ENCODE results near the gene NDUFA11.
A peak's percentile ranks its signal among the peaks of the same experiment; 100 is the strongest.

NDUFA11 gene

DNA sequence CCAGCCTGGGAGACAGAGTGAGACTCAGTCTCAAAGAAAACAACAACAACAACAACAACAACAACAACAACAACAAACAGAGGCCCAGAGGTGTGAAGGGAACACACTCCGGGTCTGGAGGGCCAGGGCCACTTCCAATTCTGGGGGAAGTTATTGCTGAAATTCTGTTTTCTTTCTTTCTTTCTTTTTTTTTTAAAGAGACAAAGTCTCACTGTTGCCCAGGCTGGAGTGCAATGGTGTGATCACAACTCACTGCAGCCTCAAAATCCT lies 7.0 kb upstream of the NDUFA11 start:
- CTCF ChIA-PET: interaction anchor here (0.6 to 0.9 kb wide), 2 partner anchors 107 to 122 kb away, joined by 3 read pairs; no protein-coding TSS in a partner anchor
- H3K36me3 ChIP-seq (ENCODE audit: control insufficient read depth in 2 of 2, insufficient read depth in 1 of 2, low read length in 2 of 2): peaks cover 0 to 32% of the 10 kb centered on the region in 2 experiments; a peak in 2 of 3 replicates
- POLR2A ChIA-PET: no interaction called here

DNA sequence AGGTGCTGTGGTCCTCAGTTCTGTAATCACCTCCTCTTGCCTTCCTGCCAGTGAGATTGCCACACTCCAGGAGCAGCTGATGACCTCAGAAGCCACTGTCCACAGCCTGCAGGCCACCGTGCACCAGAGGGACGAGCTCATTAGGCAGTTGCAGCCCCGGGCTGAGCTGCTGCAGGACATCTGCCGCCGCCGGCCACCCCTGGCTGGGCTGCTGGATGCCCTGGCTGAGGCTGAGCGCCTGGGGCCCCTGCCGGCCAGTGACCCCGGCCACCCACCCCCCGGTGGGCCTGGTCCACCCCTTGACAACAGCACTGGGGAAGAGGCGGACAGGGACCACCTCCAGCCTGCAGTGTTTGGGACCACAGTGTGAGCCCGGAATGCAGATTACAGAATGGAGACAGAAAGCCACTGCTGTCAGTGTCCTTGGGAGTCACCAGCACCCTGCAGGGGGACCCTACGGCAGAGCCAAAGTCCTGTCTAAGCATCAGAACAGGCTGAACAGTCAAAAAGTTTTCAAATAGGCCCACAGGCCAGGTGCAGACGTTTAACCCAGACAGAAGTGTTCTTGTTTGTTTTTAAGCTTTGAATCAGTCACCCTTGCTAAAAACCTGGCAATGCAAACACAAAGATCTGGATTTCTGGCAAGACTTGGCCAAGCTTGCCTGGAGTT lies 5.3 kb upstream of the NDUFA11 start:
- Histone ChIP-seq H3K9me3 (ENCODE audit: control insufficient read depth, insufficient read depth, low read depth, low read length) (no peaks in the 10 kb centered on the region), H3K4me3 (ENCODE audit: low read depth, low read length) (no peak overlapping the region), H3K4me1 (ENCODE audit: control insufficient read depth, insufficient read depth, low read length) (no peaks in the 10 kb centered on the region), H3K36me3 (ENCODE audit: control insufficient read depth in 2 of 2, insufficient read depth in 1 of 2, low read length in 2 of 2) (peaks cover 0 to 18% of the 10 kb centered on the region in 2 experiments; a peak in 2 of 3 replicates), H3K27ac (ENCODE audit: extremely low read depth, low read depth, low read length) (no peak overlapping the region)
- TF ChIP-seq MYNN (tag by site-specific recombination; IDR thresholded peaks at IDR 0.05; ENCODE audit: borderline replicate concordance): no peak
- no peak for TF ChIP-seq ZNF2 (tag by site-specific recombination; IDR thresholded peaks at IDR 0.05)
- peak; percentile 35; the same call in 1 of the 2 replicates for TF ChIP-seq ZNF600 (tag by site-specific recombination; IDR thresholded peaks at IDR 0.05)
- no peak for TF ChIP-seq ZNF157 (tag by site-specific recombination; IDR thresholded peaks at IDR 0.05)
- no peak for TF ChIP-seq ZNF155 (tag by site-specific recombination; IDR thresholded peaks at IDR 0.05)
- TF ChIP-seq ZIC2 (tag by site-specific recombination; IDR thresholded peaks at IDR 0.05): peak; percentile 74
- no peak for TF ChIP-seq ZNF747 (tag by site-specific recombination; IDR thresholded peaks at IDR 0.05)
- POLR2A ChIA-PET: interaction anchor here (0.6 kb wide), 1 partner anchor 20 kb away, joined by 3 read pairs; no protein-coding TSS in a partner anchor
- CTCF ChIA-PET: interaction anchor here (0.6 kb wide), 1 partner anchor 86 kb away, joined by 3 read pairs; no protein-coding TSS in a partner anchor

More for the DNA sequence above, 7.0 kb upstream of the NDUFA11 start:
- H3K4me3 ChIP-seq (ENCODE audit: low read depth, low read length): no peak overlapping the region
- H3K9me3 ChIP-seq (ENCODE audit: control insufficient read depth, insufficient read depth, low read depth, low read length): no peaks in the 10 kb centered on the region
- no peaks in the 10 kb centered on the region for H3K4me1 ChIP-seq (ENCODE audit: control insufficient read depth, insufficient read depth, low read length)
- H3K27ac ChIP-seq (ENCODE audit: extremely low read depth, low read depth, low read length): no peak overlapping the region
- TF ChIP-seq, protein P1, sequence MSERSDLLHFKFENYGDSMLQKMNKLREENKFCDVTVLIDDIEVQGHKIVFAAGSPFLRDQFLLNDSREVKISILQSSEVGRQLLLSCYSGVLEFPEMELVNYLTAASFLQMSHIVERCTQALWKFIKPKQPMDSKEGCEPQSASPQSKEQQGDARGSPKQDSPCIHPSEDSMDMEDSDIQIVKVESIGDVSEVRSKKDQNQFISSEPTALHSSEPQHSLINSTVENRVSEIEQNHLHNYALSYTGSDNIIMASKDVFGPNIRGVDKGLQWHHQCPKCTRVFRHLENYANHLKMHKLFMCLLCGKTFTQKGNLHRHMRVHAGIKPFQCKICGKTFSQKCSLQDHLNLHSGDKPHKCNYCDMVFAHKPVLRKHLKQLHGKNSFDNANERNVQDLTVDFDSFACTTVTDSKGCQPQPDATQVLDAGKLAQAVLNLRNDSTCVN (tag by site-specific recombination; optimal IDR thresholded peaks at IDR 0.05): no peak

DNA sequence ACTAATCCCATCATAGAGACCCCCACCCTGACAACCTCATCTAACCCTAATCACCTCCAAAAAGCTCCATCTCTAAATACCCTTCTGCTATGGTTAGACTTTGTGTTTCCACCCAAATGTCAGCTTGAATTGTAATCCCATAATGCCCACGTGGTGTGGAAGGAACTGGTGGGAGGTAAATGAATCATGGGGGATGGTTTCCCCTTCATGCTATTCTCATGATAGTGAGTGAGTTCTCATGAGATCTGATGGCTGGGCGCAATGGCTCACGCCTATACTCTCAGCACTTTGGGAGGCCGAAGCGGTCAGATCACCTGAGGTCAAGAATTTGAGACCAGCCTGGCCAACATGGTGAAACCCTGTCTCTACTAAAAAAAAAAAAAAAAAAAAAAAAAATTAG lies 3.7 kb upstream of the NDUFA11 start:
- Histone ChIP-seq H3K4me1 (ENCODE audit: control insufficient read depth, insufficient read depth, low read length) (no peaks in the 10 kb centered on the region), H3K9me3 (ENCODE audit: control insufficient read depth, insufficient read depth, low read depth, low read length) (no peaks in the 10 kb centered on the region), H3K4me3 (ENCODE audit: low read depth, low read length) (no peak overlapping the region), H3K36me3 (ENCODE audit: control insufficient read depth in 2 of 2, insufficient read depth in 1 of 2, low read length in 2 of 2) (peaks cover 0 to 12% of the 10 kb centered on the region in 2 experiments; a peak in 2 of 3 replicates), H3K27ac (ENCODE audit: extremely low read depth, low read depth, low read length) (no peak overlapping the region)
- ChIA-PET CTCF (interaction anchor here (0.7 to 1.4 kb wide), 2 partner anchors 14 to 46 kb away, joined by 3 to 4 read pairs; no protein-coding TSS in a partner anchor), POLR2A (no interaction called here)
- TF ChIP-seq, protein P2, sequence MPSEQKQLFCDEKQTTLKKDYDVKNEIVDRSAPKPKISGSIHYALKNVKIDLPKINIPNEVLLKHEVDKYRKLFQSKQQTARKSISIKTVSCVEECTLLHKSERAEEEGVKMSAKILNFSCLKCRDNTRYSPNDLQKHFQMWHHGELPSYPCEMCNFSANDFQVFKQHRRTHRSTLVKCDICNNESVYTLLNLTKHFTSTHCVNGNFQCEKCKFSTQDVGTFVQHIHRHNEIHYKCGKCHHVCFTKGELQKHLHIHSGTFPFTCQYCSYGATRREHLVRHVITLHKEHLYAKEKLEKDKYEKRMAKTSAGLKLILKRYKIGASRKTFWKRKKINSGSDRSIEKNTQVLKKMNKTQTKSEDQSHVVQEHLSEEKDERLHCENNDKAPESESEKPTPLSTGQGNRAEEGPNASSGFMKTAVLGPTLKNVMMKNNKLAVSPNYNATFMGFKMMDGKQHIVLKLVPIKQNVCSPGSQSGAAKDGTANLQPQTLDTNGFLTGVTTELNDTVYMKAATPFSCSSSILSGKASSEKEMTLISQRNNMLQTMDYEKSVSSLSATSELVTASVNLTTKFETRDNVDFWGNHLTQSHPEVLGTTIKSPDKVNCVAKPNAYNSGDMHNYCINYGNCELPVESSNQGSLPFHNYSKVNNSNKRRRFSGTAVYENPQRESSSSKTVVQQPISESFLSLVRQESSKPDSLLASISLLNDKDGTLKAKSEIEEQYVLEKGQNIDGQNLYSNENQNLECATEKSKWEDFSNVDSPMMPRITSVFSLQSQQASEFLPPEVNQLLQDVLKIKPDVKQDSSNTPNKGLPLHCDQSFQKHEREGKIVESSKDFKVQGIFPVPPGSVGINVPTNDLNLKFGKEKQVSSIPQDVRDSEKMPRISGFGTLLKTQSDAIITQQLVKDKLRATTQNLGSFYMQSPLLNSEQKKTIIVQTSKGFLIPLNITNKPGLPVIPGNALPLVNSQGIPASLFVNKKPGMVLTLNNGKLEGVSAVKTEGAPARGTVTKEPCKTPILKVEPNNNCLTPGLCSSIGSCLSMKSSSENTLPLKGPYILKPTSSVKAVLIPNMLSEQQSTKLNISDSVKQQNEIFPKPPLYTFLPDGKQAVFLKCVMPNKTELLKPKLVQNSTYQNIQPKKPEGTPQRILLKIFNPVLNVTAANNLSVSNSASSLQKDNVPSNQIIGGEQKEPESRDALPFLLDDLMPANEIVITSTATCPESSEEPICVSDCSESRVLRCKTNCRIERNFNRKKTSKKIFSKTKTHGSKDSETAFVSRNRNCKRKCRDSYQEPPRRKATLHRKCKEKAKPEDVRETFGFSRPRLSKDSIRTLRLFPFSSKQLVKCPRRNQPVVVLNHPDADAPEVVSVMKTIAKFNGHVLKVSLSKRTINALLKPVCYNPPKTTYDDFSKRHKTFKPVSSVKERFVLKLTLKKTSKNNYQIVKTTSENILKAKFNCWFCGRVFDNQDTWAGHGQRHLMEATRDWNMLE (tag by site-specific recombination; conservative IDR thresholded peaks at IDR 0.05; ENCODE audit: low read depth): no peak
- TF ChIP-seq ZEB2 (tag by site-specific recombination; IDR thresholded peaks at IDR 0.05) (no peak), ZNF324 (tag by site-specific recombination; IDR thresholded peaks at IDR 0.05) (no peak), EGR2 (tag by site-specific recombination; IDR thresholded peaks at IDR 0.05; ENCODE audit: low read depth) (peak; percentile 53), ZFHX2 (tag by site-specific recombination; conservative IDR thresholded peaks at IDR 0.05) (peak; percentile 78)
